Measurements from ENCODE around the gene ASAH2B. TPM values are rescaled to one million over a fixed set of nuclear protein-coding genes. Genes with fewer than 3 reads are reported as not detected.

Gene ASAH2B
- total RNA-seq, 4 donors from 2014 or later = 1.0 to 2.1 (median 1.9) TPM

GRCh38 chr10:50807851-50808776 is 68.4 kb downstream of the ASAH2B start:
- DNase-seq (ENCODE audit: low spot score in 2 of 2) = no peak
- no peaks in the 10 kb centered on the region for H3K27me3 ChIP-seq

More at GRCh38 chr10:50807851-50808776, 68.4 kb downstream of the ASAH2B start:
- no peak overlapping the region for H3K4me3 ChIP-seq
- no peaks in the 10 kb centered on the region for H3K36me3 ChIP-seq
- no peak overlapping the region for H3K27ac ChIP-seq
- H3K9me3 ChIP-seq = no peaks in the 10 kb centered on the region
- 56% methylated on average over 1 of the region's 1 CpG for WGBS
- H3K4me1 ChIP-seq = no peaks in the 10 kb centered on the region
- TF ChIP-seq, protein P1, sequence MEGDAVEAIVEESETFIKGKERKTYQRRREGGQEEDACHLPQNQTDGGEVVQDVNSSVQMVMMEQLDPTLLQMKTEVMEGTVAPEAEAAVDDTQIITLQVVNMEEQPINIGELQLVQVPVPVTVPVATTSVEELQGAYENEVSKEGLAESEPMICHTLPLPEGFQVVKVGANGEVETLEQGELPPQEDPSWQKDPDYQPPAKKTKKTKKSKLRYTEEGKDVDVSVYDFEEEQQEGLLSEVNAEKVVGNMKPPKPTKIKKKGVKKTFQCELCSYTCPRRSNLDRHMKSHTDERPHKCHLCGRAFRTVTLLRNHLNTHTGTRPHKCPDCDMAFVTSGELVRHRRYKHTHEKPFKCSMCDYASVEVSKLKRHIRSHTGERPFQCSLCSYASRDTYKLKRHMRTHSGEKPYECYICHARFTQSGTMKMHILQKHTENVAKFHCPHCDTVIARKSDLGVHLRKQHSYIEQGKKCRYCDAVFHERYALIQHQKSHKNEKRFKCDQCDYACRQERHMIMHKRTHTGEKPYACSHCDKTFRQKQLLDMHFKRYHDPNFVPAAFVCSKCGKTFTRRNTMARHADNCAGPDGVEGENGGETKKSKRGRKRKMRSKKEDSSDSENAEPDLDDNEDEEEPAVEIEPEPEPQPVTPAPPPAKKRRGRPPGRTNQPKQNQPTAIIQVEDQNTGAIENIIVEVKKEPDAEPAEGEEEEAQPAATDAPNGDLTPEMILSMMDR (IDR thresholded peaks at IDR 0.05) = no peak
- TF ChIP-seq POLR2AphosphoS5 (IDR thresholded peaks at IDR 0.05) = no peak
- TF ChIP-seq EP300 (IDR thresholded peaks at IDR 0.05) = no peak
- no peak for TF ChIP-seq POLR2A (IDR thresholded peaks at IDR 0.05)

Other genes starting within 250 kb of the ASAH2B start
- 100 to 1,000 TPM; 139 to 198 (median 173) TPM for gene SGMS1, start 116.0 kb upstream of the ASAH2B start, total RNA-seq
- gene A1CF, start 145.7 kb downstream of the ASAH2B start, total RNA-seq = under 1 TPM in 1 of 4 donors, not detected in 3; 0.32 TPM